Measurements from ENCODE around the gene PRR5L.

The PRR5L gene

DNA sequence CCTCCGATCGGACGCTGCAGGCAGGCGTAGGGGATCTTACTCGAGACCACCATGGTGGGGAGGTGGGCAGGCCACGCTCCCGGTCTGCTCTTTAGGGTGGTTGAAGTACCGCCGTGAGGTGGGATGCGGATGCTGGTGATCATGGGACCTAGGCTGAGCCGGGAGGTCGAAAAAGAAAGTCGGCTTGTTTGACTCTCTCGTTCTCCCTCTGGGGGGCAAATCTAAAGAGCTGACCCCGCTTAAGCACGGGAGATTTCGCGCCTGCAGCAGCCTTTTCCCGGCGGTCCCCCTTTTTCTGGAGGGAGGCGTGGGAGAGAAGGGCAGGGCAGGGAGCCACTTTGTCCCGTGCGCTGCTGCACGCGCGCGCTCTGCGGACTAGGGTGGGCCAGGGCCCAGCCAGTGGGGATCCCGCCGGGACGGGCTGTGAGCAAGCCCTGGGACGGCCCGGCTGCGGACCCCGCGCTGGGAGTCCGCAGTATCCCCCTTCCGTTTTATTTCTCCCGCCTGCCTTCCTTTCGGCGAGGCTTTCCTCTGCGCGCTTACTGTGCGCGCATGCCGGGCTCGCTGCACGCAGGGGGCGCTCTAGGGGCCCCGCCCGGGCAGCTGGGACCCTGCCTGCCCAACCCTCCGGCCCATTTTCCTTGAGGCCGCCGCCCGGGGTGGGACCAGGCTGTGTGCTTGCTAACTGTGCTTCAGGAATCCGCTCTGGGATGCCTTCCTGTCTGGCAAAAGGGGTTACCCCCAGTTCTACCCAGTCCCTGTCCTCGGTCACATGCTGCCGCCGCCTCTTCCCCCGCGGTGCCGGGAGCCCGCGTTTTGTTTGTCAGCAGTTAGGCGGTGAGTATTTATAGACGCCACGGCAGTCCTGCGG, 81.0 kb downstream of the PRR5L start:
- DNase-seq (ENCODE audit: low spot score): peak; percentile 69

DNA sequence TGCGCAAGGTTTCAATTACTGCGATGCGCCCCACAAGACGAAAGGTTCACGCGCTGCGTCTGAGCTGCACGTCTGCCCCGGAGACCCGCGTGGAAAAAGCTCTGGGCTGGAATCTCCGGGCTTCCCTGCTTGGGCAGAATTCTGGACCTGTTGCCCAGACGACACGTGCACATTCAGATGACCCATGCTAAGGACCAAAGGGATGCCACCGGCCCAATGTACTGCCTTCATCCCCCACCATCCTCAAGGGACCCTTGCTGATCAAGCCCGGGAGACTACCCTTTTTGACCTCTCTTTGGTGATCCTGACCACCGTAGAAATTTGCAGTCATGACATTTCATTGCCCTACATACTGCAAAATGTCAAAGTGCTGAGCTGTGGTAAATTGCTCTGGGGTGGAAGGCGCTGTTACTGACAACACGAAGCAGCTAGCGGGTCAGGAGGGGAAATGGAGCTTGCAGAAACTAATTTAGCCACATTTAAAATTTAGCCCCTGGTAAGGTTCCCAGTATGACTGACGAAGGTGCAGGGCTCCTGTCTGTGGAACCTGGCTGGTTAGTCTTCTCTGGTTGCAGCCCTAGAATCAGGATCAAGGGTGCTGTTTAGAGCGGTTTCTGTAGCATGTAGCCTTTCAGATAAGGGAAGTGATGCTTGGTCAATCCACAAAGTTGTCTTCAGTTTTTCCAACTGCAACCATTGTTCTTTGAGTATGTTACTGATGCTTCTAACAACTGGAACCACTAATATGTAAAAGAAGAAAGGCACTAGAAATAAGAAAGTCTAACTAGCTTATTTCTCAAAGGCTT, 81.9 kb downstream of the PRR5L start:
- DNase-seq (ENCODE audit: low spot score): no peak

DNA sequence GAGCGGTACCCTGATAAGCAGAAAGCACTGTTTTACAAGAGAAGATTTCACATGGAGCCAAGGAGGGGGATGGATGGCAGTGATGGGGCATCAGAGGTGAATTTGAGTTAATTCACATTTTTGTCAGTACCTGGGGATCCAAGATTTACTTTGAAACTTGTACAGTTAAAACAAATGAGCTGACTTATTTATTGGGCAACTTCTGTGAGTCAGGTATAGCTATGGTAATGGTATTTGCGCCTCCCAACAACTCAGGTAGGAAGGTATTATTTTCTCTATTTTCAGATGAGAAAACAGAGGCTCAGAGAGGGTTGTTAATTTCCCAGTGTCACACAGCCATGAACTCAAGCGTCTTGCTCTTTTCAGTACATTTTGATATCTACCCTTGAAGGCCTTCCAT, 83.6 kb downstream of the PRR5L start:
- DNase-seq (ENCODE audit: low spot score): no peak

DNA sequence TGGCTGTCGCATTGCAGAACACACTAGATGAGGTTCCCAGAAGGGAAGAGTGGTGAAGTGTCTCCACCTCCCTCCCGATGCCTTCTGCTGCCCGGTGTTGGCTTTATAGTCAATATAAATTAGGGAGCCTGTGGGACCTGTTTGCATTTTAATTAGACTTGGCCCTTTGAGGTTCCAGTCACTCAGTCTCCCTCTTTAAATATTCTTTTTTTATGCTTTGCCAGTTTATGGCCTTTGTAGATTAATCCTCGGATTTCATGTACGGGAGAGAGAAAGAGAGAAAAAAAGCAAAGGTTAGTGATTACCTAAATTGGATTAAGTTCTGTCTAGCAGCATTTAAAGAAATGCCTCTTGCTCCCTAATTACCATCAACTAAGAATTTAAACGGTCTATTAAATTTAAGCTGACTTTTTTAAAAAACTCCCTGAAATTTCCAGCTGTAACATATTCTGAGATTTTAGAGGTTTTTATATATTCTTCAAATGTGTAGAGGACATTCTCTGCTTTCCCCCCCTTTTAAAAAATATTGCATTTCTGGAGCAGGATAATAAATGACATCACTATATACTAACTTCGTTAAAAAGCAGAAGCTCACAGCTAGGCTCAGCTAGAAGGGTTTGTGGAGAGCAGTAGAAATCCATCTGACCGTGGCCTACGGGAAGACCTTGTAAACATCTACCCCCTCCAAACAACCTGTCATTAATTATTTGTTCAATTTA, 84.4 kb downstream of the PRR5L start:
- no peak for DNase-seq (ENCODE audit: low spot score)

DNA sequence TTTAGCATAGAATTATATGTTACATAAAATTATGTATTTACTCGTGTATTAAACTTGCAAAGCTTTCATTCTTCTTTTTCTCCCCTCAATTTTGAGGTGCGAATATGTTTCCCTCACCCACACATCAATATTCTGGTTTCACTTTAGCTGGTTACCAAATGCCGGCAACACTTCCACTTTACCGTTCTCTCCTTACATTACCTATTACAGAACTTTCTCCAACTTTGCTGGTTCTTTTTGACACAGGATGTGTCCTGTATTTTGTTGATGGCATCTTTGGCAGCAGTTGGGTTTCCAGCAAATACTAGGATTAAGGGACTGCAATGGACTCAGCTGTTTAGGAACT, 84.9 kb downstream of the PRR5L start:
- DNase-seq (ENCODE audit: low spot score): no peak

DNA sequence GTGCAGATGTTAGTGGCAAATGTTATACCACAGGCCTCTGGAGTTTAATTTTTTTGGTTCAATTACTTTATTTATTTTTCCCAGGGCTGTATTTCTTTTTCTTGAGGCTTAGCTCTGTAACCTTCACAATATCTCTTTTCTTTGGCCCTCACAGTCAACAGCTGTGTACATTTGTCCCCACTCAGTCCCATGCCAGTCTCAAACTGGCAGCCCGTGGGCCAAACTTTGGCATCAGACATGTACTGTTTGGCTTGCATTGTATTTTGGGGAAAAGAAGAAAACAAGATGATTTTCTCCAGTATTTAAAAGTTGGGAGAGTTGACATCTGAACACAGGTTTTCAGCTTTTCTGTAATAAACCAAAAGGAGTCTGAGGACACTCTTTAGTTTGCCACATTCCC, 87.1 kb downstream of the PRR5L start:
- peak; percentile 75 for DNase-seq (ENCODE audit: low spot score)

DNA sequence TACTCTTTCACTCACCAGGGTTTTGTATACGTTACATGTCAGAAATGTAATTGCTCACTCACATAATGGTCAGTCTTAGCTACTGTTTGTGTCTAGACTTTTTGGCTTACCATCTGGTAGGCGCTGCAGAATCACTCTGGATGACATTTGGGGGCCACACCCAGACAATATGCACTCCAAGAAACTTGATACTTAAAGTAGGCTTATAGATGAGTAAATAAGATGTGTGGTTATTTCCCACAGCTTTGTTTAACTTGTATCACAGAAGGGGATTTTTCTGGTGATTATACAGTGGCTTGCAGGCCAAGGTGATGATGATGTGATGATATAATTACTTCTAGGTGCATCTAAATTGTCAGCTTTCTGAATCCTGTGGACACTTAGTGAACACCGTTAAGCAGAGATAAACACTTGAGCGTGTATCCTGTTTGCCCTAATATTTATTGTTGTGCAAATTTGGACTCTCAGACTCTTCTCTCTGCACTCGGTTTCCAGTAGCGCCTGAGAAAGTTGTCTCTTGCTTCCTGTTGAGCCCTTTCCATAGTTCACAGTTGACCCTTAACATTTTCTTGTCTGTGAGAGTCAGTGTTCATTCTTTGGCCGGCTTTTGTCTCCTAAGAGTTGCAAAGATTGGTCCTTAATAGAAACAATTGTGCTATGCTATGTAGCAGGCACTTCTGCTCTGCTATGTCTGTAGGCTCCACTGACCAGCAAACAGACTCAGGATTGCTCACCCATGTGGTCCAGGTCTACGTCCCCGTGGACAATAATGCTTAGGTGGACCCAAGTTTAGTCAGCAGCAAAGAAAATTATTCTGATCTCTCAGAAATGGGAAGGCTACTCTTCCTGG, 89.3 kb downstream of the PRR5L start:
- DNase-seq (ENCODE audit: low spot score): no peak

DNA sequence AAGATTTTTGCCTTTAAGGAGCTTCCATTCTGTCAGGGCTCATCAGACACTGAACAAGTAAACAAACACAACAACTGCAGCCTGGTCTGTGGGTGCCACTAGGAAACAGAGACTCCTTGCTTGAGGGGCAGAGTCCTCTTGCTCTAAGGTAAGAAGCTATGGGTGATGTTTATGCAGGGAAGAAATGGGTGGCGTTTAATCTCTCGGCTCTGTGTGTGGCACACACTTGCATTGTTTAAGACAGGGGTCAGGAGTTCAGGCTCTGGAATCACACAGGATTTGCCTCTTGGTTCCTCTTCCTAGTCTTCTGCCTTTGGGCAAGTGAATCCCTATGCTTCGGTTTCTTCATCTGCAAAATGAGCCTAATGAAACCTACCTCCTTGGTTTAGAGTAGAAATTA, 90.3 kb downstream of the PRR5L start:
- DNase-seq (ENCODE audit: low spot score): no peak

DNA sequence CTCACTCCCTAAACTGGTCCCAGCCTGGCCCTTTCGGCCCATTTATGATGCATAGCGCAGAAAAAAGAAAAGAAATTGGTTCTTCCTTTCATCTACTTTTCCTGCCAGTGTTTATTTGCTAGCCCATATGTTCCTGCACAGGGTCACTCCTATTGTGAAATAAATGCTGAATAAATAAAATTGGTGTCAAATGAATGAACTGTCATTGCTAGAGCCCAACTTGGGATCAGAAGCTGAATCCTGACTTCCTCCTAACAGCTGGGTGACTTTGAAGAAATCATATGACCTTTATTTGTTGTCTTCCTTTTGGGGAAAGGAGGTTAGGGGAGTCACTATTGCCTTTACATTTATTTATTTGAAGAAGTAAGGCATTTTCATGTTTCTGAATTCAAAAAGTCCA, 92.0 kb downstream of the PRR5L start:
- no peak for DNase-seq (ENCODE audit: low spot score)

DNA sequence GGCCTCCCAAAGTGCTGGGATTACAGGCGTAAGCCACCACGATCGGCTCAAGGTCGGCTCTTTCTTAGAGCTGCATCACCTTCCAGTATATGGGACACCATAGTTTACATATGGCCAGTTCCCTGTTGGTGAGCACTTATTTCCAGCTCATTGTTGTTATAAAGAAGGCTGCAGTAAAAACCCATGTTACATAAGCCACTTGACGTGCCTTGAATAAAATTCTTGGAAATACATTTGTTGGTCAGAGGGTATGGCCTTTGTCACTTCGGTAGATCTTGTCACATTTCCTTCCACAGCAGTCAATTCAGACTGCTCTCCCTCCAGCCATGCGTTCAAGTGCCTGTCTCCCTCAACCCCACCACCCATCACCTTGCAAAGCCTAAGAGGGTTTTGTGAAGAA, 92.9 kb downstream of the PRR5L start:
- DNase-seq (ENCODE audit: low spot score): no peak

DNA sequence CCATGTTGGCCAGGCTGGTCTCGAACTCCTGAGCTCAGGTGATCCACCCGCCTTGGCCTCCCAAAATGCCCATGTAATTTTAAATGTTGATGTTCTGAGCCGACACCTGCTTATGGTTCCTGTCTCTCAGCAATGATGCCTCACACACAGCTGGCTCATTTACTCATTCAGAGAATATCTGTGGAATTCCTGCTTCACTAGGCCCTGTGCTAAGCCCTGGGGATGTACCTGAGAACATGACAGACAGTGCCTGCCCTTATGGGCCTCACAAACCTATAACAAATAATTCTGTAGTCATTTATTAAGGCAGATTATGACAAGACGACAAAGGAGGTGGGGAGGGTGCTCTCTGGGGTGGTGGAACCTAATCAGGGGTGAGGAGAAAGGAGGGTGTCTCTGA, 93.7 kb downstream of the PRR5L start:
- no peak for DNase-seq (ENCODE audit: low spot score)

DNA sequence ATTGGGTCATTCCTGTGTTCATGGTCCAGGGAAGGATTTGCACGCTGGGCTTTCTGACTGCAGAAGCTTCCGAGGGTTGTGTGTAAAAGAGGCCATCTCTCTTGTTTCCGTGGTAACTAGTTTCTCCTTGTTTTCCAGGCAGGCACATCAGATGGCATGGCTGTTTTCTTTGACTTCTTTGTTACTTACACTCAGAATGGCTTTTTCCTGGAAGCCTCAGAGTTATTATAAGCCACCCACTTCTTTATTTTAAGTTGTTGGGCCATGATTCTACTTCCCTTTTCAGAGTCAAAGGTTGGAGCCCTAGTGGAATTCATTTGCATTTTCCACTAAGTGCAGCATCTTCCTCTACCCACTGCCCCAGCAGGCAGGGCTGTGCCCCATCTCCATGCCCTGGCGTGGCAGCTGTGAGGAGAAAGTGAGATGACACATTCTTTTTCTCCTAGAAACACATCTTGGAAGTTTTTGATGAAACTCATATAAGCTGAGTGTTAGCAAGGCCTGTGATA, 94.9 kb downstream of the PRR5L start:
- DNase-seq (ENCODE audit: low spot score): peak; percentile 60

DNA sequence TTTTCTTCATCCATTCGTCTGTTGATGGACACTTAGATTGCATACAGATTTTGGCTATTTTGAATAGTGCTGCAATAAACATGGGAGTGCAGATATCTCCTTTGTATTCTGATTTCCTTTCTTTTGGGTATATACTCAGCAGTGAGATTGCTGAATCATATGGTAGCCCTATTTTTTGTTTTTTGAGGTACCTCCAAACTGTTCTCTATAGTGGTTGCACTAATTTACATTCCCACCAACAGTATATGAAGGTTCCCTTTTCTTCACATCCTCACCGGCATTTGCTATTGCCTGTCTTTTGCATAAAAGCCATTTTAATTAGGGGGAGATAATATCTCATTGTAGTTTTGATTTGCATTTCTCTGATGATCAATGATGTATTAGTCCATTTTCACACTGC, 96.1 kb downstream of the PRR5L start:
- DNase-seq (ENCODE audit: low spot score): no peak

DNA sequence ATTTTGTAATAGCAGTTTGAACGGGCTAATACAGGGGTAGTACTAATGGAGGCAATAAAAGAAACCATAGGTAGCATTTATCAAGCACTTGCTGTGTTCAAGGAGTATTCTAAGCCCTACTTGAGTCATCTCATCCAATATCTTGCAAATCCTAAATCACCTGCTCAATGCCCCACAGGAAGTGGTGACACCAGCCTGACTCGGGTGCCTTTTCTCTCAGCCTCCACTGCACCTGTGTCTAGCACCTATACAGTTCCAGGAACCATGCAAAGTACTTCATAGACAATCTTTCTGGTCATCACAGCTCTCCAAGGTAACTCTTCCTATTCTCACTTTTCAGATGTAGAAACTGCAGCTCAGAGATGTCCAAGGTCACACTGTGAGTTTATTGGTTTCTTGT, 98.0 kb downstream of the PRR5L start:
- no peak for DNase-seq (ENCODE audit: low spot score)

DNA sequence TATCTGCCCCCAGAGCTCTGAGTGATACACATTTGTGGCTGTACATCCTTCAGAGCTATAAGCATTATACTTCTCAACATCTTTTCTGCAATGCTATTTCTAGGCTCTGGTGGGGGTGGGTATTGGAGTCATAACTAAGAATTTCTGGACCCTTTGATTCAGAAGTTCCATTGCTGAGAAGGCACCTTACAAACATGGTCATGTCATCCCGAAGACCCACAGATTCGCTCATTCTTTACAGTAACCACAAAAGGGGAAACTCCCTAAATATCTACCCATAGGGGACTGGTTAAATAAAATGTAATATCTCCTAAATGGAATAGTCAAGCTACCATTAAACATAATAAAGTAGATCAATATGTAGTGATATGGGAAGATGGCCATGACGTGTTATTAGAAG, 98.8 kb downstream of the PRR5L start:
- DNase-seq (ENCODE audit: low spot score): no peak

DNA sequence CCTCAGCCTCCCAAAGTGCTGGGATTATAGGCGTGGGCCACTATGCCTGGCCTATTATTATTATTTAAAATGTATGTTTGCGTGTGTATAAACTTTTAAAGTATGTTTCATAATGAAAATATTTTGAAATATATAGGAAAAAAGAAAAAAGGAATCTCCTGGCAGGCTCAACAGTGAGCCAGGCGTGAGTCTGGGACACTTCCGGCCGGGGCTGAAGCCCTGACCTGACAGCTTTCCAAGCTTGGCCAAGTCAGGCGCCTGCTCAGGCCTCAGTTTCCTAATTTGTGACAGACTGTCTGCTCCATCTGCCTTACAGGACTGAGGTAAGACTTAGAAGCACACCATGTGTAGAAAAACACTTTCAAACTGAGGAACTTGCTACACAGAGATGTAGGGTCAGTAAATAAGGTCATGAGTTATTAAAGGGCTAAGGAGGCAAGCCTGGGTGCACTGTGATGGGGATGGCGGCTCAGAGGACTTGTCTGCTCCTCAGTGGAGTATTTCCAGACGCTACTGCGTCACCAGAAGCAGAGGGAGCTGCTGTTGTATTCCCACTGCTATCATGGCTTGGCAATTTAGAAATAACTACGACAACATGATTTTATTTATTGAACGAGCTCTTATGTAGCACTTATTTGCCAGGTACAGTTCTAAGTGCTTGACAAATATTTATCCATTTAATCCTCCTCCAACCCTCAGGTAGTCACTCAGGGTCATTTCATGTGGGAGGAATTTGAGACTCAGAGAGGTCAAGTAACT, 100.1 kb downstream of the PRR5L start:
- DNase-seq (ENCODE audit: low spot score): no peak

DNA sequence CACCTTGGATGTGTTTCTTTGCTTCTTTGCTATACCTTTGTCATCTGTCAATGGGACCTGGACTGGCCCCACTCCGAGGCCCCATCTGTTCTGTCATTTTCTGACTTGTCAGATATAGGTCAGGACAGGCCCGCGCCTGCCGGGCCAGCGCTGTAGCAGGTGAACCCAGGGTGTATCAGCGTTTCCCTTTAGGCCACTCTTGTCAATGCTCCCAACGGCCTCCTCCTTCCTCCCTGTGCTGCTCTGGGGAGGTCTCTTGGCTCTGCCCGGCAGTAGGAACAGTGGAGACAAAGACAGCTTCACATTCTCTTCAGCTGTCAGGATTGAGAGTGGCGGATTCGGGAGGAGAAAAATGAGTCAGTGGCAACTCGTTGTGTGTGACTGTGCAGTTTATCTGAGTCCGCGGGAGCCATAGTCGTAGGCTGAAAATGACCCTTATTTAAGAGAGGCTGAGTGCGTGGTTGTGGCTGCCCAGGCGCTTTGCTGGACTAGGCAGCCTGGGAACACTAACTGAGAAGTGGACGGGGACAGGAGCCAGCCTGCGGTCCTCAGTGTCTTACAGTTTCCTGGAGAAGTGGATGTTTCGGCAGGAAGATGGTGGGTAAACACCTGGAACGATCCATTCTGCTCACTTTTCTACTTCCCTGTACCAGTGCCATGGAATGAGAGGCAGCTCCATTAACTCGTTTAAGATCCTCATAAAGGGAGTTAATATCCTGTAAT, 102.3 kb downstream of the PRR5L start:
- DNase-seq (ENCODE audit: low spot score): peak; percentile 90

DNA sequence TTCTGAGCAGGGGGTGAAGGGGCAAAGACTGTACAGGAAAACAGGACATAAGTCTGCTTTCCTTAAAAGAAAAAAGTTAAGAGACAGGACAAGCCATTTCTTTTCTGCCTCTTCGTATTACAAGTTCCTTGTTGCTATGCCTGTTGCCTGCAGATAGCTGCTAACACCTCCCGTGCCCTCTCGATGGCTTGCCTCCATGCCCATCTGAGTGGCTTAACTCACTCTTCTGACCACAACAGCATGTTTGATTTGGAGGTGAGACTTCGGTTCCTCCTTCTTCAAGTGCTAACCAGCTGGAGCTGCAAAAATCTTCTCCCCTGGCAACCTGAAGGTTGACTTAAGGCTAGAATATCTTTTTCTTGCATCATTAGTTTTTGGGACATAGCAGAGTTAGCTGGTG, 103.1 kb downstream of the PRR5L start:
- DNase-seq (ENCODE audit: low spot score): no peak

DNA sequence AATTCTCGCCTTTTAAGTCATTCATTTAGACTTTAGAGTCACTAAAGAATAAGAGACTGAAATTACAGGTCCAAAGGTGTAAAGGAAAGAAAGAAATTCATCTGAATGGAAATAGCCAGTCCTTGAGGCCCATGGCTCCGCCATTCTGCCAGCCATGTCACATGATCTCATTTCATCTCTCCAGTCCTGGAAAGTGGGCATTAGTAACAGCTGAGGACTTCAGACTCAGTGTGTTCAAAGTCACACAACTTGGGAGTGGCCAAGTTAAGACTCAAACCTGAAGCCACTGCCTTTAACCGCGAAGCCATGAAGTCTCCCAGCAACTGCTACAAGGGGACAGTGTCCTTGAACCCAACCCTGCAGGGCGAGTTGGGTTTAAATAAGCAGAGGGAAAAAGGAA, 103.7 kb downstream of the PRR5L start:
- DNase-seq (ENCODE audit: low spot score): no peak

DNA sequence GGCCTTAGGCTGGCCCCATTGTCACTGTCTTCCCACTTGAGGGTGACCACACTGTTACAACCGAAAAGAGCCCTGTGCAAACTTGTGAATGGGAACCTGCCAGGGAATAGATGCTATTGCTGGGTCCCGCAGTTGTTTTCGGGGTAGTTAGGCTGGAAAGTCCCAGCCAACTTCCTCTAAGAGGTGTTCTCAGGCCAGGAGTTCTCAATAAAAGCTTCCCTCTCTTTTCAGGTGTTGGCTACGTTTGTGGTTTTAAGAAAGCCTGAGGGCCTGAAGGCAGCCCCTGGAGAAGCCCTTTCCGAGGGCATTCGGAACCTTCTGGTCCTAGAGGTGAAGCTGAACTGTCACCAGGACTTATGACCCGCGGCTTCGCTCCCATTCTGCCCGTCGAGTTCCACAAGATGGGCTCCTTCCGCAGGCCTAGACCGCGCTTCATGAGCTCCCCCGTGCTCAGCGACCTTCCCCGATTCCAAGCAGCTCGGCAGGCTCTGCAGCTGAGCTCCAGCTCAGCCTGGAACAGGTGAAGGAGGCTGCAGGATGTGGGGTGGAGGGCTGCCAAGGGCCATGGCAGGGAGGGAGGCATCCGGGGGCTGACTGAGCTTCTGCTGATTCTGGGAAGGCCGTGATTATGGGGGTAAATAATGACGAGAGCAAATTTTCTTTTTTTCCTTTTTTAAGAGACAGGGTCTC, 104.8 kb downstream of the PRR5L start:
- DNase-seq (ENCODE audit: low spot score): no peak

All from globus pallidus (tissue), 1 donor.